Caki2 (cell line): ENCODE data around the gene ADORA2A. TPM values are rescaled to one million over a fixed set of nuclear protein-coding genes. Genes with fewer than 3 reads are reported as not detected.

Experiments
- total RNA-seq: library from RNA; depleted of rRNA; stranded (reverse); fragments of >200 nt; shearing (Covaris generic); gene quantifications from 2 replicates; pipeline ENCODE4 v1.2.3, GENCODE V29; 2014; ENCODE audit warnings: low replicate concordance; rRNA removed

ADORA2A gene
- total RNA-seq, 1 experiment from 2014 or later = 6.1 TPM

Other genes with a start within 250 kb of the ADORA2A start
- gene SUSD2, start 246.1 kb upstream of the ADORA2A start, total RNA-seq = not detected in 2 replicates
- not detected in 2 replicates for gene GGT5, start 182.5 kb upstream of the ADORA2A start, total RNA-seq
- 6.7 and 7.3 TPM in 2 replicates for gene SPECC1L, start 156.8 kb upstream of the ADORA2A start, total RNA-seq
- gene UPB1, start 67.7 kb downstream of the ADORA2A start, total RNA-seq = 0.41 TPM in 1 of 2 replicates, not detected in the other
- gene GUCD1, start 127.5 kb downstream of the ADORA2A start, total RNA-seq = 209 and 238 TPM in 2 replicates
- 158 and 182 TPM in 2 replicates for gene SNRPD3, start 128.4 kb downstream of the ADORA2A start, total RNA-seq
- 10.0 and 19.3 TPM in 2 replicates for gene LRRC75B, start 165.5 kb downstream of the ADORA2A start, total RNA-seq
- 396 and 486 TPM in 2 replicates for gene GGT1, start 175.6 kb downstream of the ADORA2A start, total RNA-seq